ENCODE measurements around the gene NMT1. TPM values are rescaled to one million over a fixed set of nuclear protein-coding genes. Genes with fewer than 3 reads are reported as not detected.

NMT1 gene
- total and polyA plus RNA-seq, 2 of the 13 experiments (the other 11 are each of a cell fraction or from before 2014, with no cell fraction given): 75.7 to 142 TPM

- TF ChIP-seq, protein P1, sequence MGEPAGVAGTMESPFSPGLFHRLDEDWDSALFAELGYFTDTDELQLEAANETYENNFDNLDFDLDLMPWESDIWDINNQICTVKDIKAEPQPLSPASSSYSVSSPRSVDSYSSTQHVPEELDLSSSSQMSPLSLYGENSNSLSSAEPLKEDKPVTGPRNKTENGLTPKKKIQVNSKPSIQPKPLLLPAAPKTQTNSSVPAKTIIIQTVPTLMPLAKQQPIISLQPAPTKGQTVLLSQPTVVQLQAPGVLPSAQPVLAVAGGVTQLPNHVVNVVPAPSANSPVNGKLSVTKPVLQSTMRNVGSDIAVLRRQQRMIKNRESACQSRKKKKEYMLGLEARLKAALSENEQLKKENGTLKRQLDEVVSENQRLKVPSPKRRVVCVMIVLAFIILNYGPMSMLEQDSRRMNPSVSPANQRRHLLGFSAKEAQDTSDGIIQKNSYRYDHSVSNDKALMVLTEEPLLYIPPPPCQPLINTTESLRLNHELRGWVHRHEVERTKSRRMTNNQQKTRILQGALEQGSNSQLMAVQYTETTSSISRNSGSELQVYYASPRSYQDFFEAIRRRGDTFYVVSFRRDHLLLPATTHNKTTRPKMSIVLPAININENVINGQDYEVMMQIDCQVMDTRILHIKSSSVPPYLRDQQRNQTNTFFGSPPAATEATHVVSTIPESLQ (CRISPR knock-in tag; conservative IDR thresholded peaks at IDR 0.05): no peak
- no peak for TF ChIP-seq ZNF333 (CRISPR knock-in tag; IDR thresholded peaks at IDR 0.05; ENCODE audit: borderline replicate concordance)
- no peak for TF ChIP-seq ZBTB14 (CRISPR knock-in tag; IDR thresholded peaks at IDR 0.05)
- TF ChIP-seq, protein P2, sequence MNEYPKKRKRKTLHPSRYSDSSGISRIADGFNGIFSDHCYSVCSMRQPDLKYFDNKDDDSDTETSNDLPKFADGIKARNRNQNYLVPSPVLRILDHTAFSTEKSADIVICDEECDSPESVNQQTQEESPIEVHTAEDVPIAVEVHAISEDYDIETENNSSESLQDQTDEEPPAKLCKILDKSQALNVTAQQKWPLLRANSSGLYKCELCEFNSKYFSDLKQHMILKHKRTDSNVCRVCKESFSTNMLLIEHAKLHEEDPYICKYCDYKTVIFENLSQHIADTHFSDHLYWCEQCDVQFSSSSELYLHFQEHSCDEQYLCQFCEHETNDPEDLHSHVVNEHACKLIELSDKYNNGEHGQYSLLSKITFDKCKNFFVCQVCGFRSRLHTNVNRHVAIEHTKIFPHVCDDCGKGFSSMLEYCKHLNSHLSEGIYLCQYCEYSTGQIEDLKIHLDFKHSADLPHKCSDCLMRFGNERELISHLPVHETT (CRISPR knock-in tag; conservative IDR thresholded peaks at IDR 0.05): no peak
- TF ChIP-seq ZFP37 (CRISPR knock-in tag; IDR thresholded peaks at IDR 0.05; ENCODE audit: borderline replicate concordance): no peak; the same call in 1 of the 2 replicates
- no peak for TF ChIP-seq REPIN1 (CRISPR knock-in tag; IDR thresholded peaks at IDR 0.05; ENCODE audit: borderline replicate concordance, low read depth)
- peak; percentile 54; the same call in 1 of the 2 replicates for TF ChIP-seq MED1 (CRISPR knock-in tag; IDR thresholded peaks at IDR 0.05)
- peak; percentile 58; the same call in 1 of the 2 replicates for TF ChIP-seq AHR (CRISPR knock-in tag; IDR thresholded peaks at IDR 0.05)
- no peak for TF ChIP-seq RORA (CRISPR knock-in tag; IDR thresholded peaks at IDR 0.05)
- peak; percentile 50; the same call in 1 of the 2 replicates for TF ChIP-seq ZNF580 (CRISPR knock-in tag; IDR thresholded peaks at IDR 0.05; ENCODE audit: borderline replicate concordance, low read depth)
- TF ChIP-seq KDM2A (CRISPR knock-in tag; IDR thresholded peaks at IDR 0.05; ENCODE audit: borderline replicate concordance, low read depth): peak; percentile 51
- no peak for TF ChIP-seq STAT5B (CRISPR knock-in tag; IDR thresholded peaks at IDR 0.05)
- TF ChIP-seq ZNF598 (CRISPR knock-in tag; IDR thresholded peaks at IDR 0.05; ENCODE audit: borderline replicate concordance): no peak
- TF ChIP-seq TSC22D2 (CRISPR knock-in tag; IDR thresholded peaks at IDR 0.05; ENCODE audit: borderline replicate concordance): no peak
- TF ChIP-seq ZNF768 (CRISPR knock-in tag; IDR thresholded peaks at IDR 0.05): peak; percentile 33; the same call in 1 of the 2 replicates
- TF ChIP-seq ZNF776 (CRISPR knock-in tag; IDR thresholded peaks at IDR 0.05): peak; percentile 19; the same call in 1 of the 2 replicates
- no peak for TF ChIP-seq ZXDC (CRISPR knock-in tag; IDR thresholded peaks at IDR 0.05)
- peak; percentile 51; the same call in 1 of the 2 replicates for TF ChIP-seq ZNF225 (CRISPR knock-in tag; IDR thresholded peaks at IDR 0.05)
- TF ChIP-seq ZNF644 (CRISPR knock-in tag; IDR thresholded peaks at IDR 0.05; ENCODE audit: low read depth): peak; percentile 78; the same call in 1 of the 2 replicates
- no peak for TF ChIP-seq NFE2 (CRISPR knock-in tag; IDR thresholded peaks at IDR 0.05)
- TF ChIP-seq IKZF4 (CRISPR knock-in tag; IDR thresholded peaks at IDR 0.05; ENCODE audit: borderline replicate concordance, low read depth, not compliant biosample characterization): no peak
- peak; percentile 66; the same call in 1 of the 2 replicates for TF ChIP-seq KDM4B (CRISPR knock-in tag; IDR thresholded peaks at IDR 0.05)
- no peak for TF ChIP-seq ZNF430 (CRISPR knock-in tag; IDR thresholded peaks at IDR 0.05)
- TF ChIP-seq ZNF616 (CRISPR knock-in tag; IDR thresholded peaks at IDR 0.05; ENCODE audit: low read depth): no peak
Measured at GRCh38 chr17:45129426-45129939, 68.4 kb downstream of the NMT1 start (continued).

Measured in HepG2 (cell line).